NOMO-1 treated with dmso at 0.1 percent for 144 hours (cell line): ENCODE results near the gene MED16.

Experiments used
- DNase-seq: peaks from one replicate; lab custom pipeline; 2025; ENCODE audit not compliant: unreplicated experiment; lab: John Stamatoyannopoulos, UW

Gene MED16

DNA sequence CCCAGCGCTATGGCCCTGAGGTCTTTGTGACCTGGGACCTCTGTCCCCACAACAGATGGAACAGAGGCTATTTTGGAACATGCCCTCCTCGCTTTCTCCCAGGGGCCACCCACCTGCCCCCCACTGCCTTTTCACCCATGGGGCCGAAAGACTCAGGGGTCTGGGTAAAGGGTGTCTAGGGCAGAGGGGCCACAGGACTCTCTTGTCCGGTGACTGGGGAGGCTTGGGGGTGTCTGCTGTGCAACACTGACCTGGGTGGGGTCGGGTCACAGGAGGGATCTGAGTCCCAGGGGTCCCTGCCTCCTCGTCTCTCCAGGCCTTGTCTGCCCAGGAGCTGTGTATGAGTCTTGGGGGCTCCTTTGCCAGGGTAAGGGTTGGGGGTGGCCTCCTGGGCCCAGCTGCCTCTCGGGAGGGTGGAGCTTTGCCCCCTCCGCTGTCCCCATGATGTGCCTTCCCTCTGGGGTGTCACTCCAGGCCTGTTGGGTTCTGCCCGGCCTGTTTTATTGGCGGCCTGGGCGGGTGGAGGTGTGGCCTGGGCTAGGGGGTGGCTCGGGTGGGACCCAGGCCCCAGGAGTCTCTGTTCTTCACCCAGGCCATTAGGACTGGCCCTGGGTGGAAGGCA is 34.9 kb upstream of the MED16 start:
- no peak for DNase-seq

DNA sequence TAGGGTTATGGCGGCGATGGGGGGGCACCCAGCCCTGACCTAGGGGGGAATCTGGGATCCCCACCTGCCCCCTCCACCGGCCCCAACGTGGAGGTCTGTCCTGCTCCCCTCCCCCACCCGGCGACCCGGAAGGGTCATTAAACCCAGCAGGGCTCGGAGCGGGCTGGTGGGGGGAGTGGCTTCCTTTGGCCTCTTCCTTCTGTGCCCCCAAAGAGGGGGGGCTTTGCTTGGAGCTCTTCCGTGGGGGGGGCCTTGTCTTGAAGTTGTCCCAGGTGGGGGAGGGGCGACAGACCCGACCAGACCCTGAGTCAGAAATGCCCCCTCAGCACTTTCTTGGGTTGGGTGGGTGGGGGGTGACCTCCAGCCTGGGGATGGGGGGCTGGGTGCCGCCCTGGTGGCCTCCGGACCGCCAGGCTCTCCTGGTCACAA is 34.4 kb upstream of the MED16 start:
- DNase-seq = no peak

DNA sequence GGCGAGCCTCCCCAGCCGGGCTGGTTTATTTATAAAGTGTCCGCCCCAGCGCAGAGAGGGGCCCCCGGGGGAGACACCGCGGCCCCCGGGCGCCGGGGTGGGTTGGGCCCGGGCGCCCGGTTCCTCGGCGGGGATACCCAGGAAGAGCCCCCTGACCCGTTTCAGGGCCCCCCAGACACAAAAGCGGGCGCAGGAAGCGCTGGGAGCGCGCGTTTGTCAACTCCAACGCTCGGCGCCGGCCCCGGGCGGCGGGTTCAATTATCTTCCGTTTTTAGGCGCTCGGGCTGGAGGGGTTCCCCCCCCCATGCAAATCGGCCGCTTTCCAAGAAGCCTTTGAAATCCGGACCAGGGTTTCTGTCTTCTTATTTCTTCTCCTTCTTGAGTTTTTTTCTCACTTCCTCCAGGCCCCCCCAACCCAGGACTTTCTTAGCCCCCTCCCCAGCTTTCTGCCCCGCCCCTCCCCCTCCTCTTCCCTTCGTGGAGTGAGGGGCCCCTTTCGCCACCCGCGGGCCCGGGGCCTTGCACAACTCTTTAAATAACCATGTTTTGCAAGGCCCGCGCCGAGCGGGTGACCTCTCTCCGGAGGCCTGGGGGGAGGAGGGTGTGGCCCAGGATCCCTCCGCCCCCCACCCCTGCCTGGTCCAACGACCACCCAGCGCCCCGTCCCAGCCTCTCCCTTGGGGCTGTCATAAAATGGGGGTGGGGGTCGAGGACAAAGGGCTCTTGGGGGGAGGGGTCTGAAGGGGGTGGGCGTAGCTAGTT is 33.8 kb upstream of the MED16 start:
- DNase-seq = peak; percentile 93

DNA sequence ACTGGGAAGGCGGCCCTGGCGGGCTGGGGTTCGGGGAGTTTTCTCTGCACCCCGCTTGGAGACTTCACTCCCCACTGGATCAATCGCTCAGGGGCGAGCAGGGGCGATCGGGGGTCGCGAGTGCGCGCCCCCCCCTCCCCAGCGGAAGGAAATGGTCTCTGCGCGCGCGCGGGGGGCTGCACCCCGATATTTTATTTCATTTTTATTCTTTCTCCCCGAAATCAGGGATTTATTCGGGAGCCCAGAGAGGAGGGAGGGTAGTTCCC is 33.3 kb upstream of the MED16 start:
- DNase-seq = no peak

DNA sequence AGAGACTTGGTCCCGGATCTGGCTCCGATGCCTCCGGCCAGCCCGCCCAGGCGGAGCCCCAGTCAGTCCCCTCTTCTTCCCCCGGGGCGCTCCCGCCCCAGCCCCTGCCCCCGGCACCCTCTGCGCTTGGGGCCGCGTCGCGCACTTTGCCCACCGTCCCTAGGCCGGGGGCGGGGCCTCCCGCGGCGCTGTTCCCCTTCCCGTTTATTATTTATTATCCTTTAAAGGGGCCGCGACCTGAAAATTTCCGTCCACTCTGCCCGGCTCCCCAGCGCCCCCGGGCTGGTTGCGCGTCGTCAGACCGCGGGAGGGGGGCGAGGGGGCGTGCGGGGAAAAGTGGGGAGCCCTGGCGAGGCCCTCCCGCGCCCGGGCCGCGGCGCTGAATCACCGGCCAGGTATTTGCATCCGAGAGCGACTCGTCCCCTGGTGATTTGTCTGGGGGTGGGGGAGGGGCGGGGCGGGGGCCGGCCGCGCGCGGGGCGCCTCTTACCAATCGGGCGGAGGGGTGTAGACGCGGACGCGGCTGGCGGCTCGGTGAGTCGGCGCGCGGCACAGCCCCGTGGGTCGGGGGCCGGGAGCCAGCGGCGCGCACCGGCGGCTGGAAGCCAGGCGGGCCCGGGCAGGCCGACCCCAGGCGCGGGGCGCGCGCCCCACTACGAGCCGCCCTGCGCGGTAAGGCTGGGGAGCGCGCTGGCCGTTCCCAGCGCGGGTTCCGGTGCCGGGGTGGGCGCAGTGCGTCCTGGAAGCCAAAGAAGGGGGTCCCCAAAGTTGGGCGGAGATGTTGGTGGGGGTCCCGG is 32.7 kb upstream of the MED16 start, which contains the start of gene ARID3A:
Gene ARID3A, plus strand, starts transcription at position 510 of the 797 bp plus-strand sequence. CDS start 3,494 bp downstream, outside the sequence.
- DNase-seq = peak; percentile 79

DNA sequence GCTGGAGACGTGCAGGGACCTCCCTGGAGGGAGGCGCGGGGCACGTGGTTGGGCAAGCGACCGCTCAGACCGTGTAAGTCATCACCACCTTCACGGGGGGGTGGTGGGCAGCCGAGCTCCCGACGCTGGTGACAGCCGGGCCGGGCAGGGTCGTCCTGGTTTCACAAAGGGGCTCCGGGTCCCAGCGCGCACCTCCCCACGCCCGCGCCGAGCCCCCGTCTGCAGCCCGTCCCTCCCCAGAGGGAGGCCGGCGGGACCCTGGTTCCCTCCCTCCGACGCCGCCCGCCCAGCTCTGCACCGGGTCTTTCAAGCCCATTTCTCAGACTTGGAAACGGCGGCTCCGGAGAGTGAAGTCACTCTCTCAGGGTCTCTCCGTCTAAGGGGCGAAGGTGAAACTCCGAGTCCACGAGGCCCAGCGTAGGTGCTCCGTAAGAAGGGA is 32.1 kb upstream of the MED16 start:
- DNase-seq = peak; percentile 36

DNA sequence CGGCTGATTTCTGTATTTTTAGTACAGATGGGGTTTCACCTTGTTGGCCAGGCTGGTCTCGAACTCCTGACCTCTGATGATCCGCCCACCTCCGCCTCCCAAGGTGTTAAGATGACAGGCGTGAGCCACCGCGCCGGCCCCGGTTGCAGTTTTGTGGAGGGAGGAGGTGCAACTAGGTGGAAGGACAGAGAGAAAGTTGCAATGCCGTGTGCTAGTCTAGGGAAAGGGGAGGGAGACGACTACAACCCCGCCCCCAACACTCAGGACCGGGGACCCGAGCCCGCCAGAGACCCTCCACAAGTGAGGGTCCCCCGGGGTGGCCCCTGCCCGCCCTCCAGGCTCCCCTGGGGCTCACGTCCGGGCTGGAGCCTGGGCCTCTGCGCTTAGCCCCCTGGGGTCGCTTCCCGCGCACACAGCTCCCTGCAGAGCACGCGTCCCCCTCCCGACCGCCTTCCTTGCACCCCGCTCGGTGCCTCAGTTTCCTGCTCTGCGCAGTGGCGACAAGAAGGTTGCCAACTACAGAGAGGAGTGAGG is 31.6 kb upstream of the MED16 start:
- no peak for DNase-seq

DNA sequence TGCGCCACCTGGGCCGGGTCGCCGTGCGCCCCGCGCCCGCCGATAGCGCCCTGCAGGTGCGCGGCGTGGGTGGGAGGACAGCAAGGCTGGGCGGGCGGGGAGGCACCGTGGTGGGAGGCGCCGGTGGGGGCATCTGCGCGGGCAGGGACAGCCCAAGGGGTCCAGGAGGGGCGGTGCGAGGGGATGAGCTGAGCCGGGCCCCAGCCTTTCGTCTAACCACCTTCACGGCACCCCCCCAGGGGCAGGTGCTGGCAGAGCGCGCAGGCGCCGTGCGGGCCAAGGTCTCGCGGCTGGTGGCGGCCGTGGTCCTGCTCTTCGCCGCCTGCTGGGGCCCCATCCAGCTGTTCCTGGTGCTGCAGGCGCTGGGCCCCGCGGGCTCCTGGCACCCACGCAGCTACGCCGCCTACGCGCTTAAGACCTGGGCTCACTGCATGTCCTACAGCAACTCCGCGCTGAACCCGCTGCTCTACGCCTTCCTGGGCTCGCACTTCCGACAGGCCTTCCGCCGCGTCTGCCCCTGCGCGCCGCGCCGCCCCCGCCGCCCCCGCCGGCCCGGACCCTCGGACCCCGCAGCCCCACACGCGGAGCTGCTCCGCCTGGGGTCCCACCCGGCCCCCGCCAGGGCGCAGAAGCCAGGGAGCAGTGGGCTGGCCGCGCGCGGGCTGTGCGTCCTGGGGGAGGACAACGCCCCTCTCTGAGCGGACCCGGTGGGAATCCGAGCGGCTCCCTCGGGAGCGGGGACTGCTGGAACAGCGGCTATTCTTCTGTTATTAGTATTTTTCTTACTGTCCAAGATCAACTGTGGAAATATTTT is 27.3 kb upstream of the MED16 start:
- no peak for DNase-seq

DNA sequence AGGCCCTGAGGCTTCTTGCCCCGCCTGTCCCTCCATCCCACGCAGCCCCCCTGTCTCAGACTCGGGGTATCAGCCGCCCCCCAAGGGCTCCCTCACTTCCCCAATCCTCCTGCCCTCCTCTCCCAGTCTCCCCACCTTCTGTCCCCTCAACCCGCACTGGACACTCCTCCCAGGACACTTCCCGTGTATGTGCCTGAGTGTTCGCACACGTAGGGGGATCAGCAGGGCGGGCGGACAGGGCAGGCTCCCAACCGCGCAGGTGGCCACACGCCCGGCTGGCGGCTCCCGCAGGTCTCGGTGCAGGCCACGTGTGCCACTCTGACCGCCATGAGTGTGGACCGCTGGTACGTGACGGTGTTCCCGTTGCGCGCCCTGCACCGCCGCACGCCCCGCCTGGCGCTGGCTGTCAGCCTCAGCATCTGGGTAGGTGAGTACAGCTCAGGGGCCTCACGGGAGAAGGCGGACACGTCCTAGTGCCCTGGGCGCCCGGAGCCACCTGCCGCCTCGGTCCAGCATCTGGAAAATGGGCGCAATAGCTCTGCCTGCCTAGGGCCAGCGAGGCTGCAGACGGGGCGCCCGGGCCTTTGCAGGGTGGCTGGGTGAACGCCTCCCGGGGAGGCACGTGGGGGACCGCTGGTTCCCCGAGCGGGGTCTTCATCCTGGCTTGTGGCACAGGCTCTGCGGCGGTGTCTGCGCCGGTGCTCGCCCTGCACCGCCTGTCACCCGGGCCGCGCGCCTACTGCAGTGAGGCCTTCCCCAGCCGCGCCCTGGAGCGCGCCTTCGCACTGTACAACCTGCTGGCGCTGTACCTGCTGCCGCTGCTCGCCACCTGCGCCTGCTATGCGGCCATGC is 26.4 kb upstream of the MED16 start:
- no peak for DNase-seq

DNA sequence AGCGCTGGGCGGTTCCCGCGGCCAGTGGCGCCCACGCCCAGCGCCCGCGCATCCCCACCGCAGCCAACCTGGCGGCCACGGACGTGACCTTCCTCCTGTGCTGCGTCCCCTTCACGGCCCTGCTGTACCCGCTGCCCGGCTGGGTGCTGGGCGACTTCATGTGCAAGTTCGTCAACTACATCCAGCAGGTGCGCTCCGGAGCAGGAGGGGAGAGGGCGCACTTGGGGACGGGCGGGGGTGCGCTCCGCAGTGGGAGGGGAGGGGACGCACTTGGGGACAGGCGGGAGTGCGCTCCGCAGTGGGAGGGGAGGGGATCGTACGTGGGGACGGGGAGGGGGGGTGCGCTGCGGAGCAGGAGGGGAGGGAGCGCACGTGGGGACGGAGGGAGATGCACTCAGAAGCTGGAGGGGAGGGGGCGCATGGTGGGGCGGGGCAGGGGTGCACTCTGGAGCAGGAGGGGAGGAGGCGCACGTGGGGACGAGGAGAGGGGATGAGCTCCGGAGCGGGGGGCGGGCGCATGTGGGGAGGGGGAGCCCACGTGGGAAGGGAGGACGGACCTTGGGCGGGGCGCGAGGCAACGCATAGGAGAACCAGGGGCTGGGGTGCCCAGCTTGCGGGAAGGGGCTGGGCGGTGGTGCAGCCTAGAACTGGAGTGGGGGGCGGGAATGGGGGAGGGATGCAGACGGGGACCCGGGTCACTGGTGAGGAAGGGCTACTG is 25.7 kb upstream of the MED16 start:
- DNase-seq = no peak

DNA sequence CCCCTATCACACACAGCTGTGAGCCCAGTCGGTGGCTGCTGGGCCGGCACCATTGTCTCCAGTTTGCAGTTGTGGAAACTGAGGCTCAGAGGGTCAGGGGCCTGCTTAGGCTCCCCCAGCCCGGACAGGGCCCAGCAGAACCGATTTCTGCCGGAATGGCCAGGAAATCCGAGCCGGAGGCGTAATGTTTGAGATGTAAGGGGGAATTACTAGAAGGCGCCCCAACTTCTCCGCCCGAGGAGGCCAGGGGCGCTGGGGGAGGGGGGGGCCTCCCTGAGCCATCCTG is 25.1 kb upstream of the MED16 start:
- no peak for DNase-seq

DNA sequence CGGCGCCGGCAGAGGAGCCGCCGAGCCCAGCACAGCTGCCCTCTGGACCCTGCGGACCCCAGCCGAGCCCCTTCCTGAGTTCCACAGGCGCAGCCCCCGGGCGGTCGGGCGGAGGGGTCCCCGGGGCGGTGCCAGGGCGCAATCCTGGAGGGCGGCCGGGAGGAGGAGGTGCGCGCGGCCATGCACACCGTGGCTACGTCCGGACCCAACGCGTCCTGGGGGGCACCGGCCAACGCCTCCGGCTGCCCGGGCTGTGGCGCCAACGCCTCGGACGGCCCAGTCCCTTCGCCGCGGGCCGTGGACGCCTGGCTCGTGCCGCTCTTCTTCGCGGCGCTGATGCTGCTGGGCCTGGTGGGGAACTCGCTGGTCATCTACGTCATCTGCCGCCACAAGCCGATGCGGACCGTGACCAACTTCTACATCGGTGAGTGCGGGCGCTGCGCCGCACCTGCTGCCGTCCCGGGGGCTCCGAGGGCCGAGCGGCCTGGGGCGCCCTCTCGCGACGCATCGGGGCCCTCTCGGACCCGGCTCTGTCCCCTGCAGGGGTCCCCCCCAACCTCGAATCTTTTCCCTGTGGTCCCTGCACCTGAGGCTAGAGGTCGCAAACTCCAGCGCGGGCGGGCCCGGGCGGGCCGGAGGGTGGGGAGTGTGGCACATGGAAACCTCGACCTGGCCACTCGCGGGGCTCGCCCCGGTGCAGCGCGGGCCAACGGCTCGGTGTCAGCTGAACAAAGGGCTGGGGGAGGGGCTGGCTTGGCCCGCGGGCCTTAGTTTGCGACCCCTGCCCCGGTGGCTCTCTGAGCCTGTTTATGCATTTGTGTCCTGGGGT is 24.6 kb upstream of the MED16 start, which contains the start of gene KISS1R:
Gene KISS1R, plus strand, starts transcription at position 11 of the 829 bp plus-strand sequence. Its CDS starts 170 bp downstream, at position 181.
- no peak for DNase-seq

DNA sequence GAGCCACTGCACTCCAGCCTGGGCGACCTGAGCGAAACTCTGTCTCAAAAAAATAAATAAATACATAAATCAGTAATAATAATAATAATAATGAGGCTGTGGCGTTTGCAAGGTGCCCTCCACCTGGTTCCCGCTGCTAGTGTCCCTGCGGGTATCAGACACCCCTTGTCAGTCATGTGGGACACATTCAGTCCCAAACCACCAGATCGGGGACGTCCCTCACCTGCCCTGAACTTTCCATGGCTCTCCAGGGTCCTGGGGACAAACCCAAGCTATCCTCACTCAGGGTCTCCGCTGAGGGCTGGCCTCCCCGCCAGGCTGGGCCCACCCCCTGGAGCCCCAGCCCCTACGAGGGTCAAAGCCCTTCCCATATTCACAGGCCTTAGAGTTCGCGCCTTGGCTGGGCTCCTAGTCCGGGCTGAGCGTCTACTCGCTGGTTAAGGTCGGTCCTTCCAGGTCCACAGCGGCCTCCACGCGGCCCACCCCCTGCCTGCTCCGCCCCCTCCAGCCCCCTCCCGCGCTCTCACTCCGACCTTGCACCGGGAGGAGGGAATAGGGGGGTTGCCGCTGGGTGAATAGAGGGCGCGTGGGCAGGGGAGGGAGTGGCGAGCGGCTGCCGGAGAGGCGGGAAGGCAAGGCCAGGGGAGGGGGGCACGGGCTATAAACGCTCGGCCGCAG is 23.8 kb upstream of the MED16 start:
- no peak for DNase-seq

DNA sequence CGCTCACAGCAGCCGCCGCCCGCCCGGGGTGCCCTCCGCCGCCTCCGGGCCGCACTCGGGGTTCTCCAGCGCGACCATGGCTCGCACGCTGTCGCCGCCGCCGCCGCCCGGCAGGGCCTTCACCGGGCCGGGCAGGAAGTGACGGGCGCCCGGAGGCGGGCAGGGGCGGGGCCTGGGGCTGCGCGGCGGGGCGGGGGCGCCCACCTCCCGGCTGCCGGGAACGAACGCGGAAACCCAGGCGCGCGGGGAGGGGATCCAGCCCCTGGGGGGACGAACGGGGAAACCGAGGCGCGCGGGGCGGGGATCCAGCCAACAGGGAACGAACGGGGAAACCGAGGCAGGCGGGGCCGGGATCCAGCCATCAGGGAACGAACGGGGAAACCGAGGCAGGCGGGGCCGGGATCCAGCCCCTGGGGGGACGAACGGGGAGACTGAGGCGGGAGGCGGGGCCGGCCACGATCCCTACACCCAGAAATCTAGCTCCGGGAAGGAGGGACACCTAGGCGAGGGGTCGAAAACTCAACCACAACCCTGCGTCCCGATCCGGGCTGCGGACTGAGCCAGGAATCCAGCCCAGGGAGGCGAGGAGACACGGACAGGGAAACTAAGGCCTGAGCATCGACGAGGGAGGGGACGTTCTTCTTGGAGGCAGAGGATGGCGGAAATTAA is 20.2 kb upstream of the MED16 start, which contains the start of gene R3HDM4:
Gene R3HDM4, minus strand, starts transcription at position 140 of the 669 bp plus-strand sequence. Its CDS starts 62 bp downstream, at position 78.
- peak; percentile 49 for DNase-seq

DNA sequence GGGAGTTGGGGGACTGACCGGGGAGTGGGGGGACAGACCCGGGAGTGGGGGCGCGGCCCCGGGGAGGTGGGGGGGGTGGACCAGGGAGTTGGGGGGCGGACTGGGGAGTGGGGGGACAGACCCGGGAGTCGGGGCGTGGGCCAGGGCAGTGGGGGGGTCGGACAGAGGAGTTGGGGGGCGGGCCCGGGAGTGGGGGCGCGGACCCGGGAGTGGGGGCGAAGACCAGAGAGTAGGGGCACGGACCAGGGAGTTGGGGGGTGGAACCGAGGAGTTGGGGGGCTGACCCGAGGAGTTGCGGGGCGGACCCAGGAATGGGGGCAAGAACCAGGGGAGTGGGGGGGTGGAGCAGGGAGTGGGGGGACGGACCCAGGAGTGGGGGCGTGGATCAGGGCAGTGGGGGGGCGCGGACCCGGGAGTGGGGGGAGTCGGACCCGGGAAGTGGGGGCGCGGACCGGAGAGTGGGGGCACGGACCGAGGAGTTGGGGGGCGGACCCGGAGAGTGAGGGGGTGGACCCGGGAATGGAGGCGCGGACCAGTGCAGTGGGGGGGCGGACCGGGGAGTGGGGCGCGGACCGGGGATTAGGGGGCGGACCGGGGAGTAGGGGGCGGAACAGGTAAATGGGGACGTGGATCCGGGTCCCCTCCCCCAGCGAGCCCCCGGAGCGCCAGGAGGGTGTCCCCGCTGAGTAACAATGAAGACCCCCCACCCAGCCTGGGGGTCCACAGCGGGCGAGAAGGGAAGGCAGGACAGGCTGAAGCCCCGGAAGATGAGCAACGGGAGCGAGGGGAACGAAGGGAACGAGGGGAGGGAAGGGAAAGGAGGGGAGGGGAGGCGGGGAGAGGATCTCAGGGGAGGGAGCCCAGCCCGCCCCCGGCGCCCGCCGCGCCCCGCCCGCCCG is 19.4 kb upstream of the MED16 start:
- DNase-seq = no peak
